IMR-90 (cell line): ENCODE data around the gene PRDM5. TPM values are rescaled to one million over a fixed set of nuclear protein-coding genes. Genes with fewer than 3 reads are reported as not detected.

Experiments used
- ATAC-seq: fragments of 200-7000 bp; cut with Tn5 transposase; 2 replicates; pipeline ENCODE4 v1.9.1; 2020; ENCODE audit warnings: low read depth, mild to moderate bottlenecking, moderate library complexity
- BruUV-seq: library from RNA; stranded (reverse); fragments of 400-500 nt; replicated peaks from 2 replicates; lab custom pipeline; 2021; lab: Mats Ljungman, UMichigan
- CTCF ChIA-PET: fragments of 300-600 bp; formaldehyde crosslinking; extraction: SDS; loops from one replicate; lab custom pipeline; 2021; ENCODE audit warnings: antibody characterized with exemption; lab: Yijun Ruan, JAX
- POLR2A ChIA-PET: fragments of 300-600 bp; sonication (Branson Sonifier 250); formaldehyde crosslinking; loops from one replicate; lab custom pipeline; 2022; ENCODE audit warnings: antibody characterized with exemption; ENCODE audit not compliant: unreplicated experiment; lab: Charles Lee
- DNase-seq: peaks from one replicate; pipeline ENCODE4 v3.0.0; 2013
- H2AFZ ChIP-seq: replicated peaks from 2 replicates; pipeline ENCODE3; 2013; ENCODE audit warnings: low read length, mild to moderate bottlenecking; ENCODE audit not compliant: poor library complexity
- H2AK5ac ChIP-seq: 2 replicates; pipeline ENCODE4 v1.6.1; 2013; ENCODE audit warnings: low read depth, low read length, inconsistent platforms
- H2AK9ac ChIP-seq: replicated peaks from 2 replicates; pipeline ENCODE3; 2013; ENCODE audit warnings: mild to moderate bottlenecking, low read depth, low read length, moderate library complexity; ENCODE audit not compliant: poor library complexity
- H2BK120ac ChIP-seq: 2 replicates; pipeline ENCODE4 v1.6.1; 2013; ENCODE audit warnings: low read depth, low read length, inconsistent platforms
- H2BK15ac ChIP-seq: 3 replicates; pipeline ENCODE4 v1.6.1; 2013; ENCODE audit warnings: low read depth, low read length, inconsistent platforms
- H2BK20ac ChIP-seq: 2 replicates; pipeline ENCODE4 v1.6.1; 2013; ENCODE audit warnings: low read depth, mild to moderate bottlenecking, inconsistent platforms, low read length, moderate library complexity
- H2BK5ac ChIP-seq: 2 replicates; pipeline ENCODE4 v1.6.1; 2013; ENCODE audit warnings: mild to moderate bottlenecking, low read depth, low read length, inconsistent platforms; ENCODE audit not compliant: poor library complexity, severe bottlenecking
- H3K14ac ChIP-seq: replicated peaks from 2 replicates; pipeline ENCODE4 v1.6.1; 2013; ENCODE audit warnings: low read depth, low read length, inconsistent platforms
- H3K18ac ChIP-seq: 2 replicates; pipeline ENCODE4 v1.6.1; 2013; ENCODE audit warnings: low read depth, low read length, control low read depth
- H3K23ac ChIP-seq: 2 replicates; pipeline ENCODE4 v1.6.1; 2013; ENCODE audit warnings: low read depth, low read length, inconsistent platforms
- H3K27ac ChIP-seq: 2 replicates; pipeline ENCODE4 v1.5.1; 2013; ENCODE audit warnings: mild to moderate bottlenecking, control low read depth, low read length; ENCODE audit not compliant: insufficient read depth
- H3K27me3 ChIP-seq: 2 replicates; pipeline ENCODE4 v1.6.1; 2013; ENCODE audit warnings: low read length; ENCODE audit not compliant: control insufficient read depth, insufficient read depth
- H3K36me3 ChIP-seq: 2 replicates; pipeline ENCODE4 v1.6.1; 2013; ENCODE audit warnings: low read length, mixed read lengths; ENCODE audit not compliant: control insufficient read depth, insufficient read depth
- H3K4ac ChIP-seq: 2 replicates; pipeline ENCODE4 v1.6.1; 2013; ENCODE audit warnings: low read depth, low read length, inconsistent platforms
- H3K4me1 ChIP-seq: 2 replicates; pipeline ENCODE4 v1.6.1; 2013; ENCODE audit warnings: low read length, mixed read lengths; ENCODE audit not compliant: control insufficient read depth, insufficient read depth
- H3K4me2 ChIP-seq: 2 replicates; pipeline ENCODE4 v1.6.1; 2013; ENCODE audit warnings: low read depth, mild to moderate bottlenecking, control low read depth, low read length, moderate library complexity
- H3K4me3 ChIP-seq: 2 replicates; pipeline ENCODE4 v1.5.1; 2013; ENCODE audit warnings: low read depth, mild to moderate bottlenecking, control low read depth, low read length, moderate library complexity; ENCODE audit not compliant: insufficient read depth
- H3K56ac ChIP-seq: 2 replicates; pipeline ENCODE4 v1.6.1; 2013; ENCODE audit warnings: low read length, inconsistent platforms; ENCODE audit not compliant: insufficient read depth; ENCODE audit errors: extremely low read depth
- H3K79me1 ChIP-seq, 2 experiments: 2 replicates each; pipeline ENCODE4 v1.6.1; 2013; ENCODE audit warnings: low read length in 2 of 2, inconsistent platforms in 1 of 2, low read depth in 1 of 2
- H3K9ac ChIP-seq: 2 replicates; pipeline ENCODE4 v1.6.1; 2013; ENCODE audit warnings: low read depth, low read length, control low read depth
- H3K9me1 ChIP-seq: 2 replicates; pipeline ENCODE4 v1.6.1; 2013; ENCODE audit warnings: low read length, inconsistent platforms; ENCODE audit not compliant: insufficient read depth
- H3K9me3 ChIP-seq: 2 replicates; pipeline ENCODE4 v1.6.1; 2013; ENCODE audit warnings: low read length; ENCODE audit not compliant: control insufficient read depth, insufficient read depth
- H4K20me1 ChIP-seq: 2 replicates; pipeline ENCODE4 v1.6.1; 2013; ENCODE audit warnings: low read length, inconsistent platforms; ENCODE audit not compliant: insufficient read depth
- H4K5ac ChIP-seq: 2 replicates; pipeline ENCODE4 v1.6.1; 2013; ENCODE audit warnings: mild to moderate bottlenecking, low read depth, low read length, control low read depth
- H4K8ac ChIP-seq, 2 experiments: 2 replicates each; pipeline ENCODE4 v1.6.1; 2013; ENCODE audit warnings: low read depth in 2 of 2, low read length in 2 of 2, control low read depth in 1 of 2, inconsistent platforms in 1 of 2
- H4K91ac ChIP-seq: 2 replicates; pipeline ENCODE4 v1.6.1; 2013; ENCODE audit warnings: low read depth, low read length, inconsistent platforms; ENCODE audit not compliant: insufficient read depth
- CEBPB ChIP-seq: IDR thresholded peaks from 2 replicates; pipeline ENCODE4 v1.6.1; 2012; ENCODE audit warnings: low read depth, low read length, improper control_type of control experiment
- CHD1 ChIP-seq: IDR thresholded peaks from 2 replicates; pipeline ENCODE4 v1.6.1; 2012; ENCODE audit warnings: low read depth, low read length, improper control_type of control experiment
- ELK1 ChIP-seq: fragments of 150-350 bp; IDR thresholded peaks from 2 replicates; pipeline ENCODE4 v1.6.1; 2016; ENCODE audit warnings: low read depth, mild to moderate bottlenecking, low read length, moderate library complexity, borderline replicate concordance
- MAFK ChIP-seq: IDR thresholded peaks from 2 replicates; pipeline ENCODE4 v1.6.1; 2012; ENCODE audit warnings: low read depth, low read length, improper control_type of control experiment
- MAZ ChIP-seq: IDR thresholded peaks from 2 replicates; pipeline ENCODE4 v1.6.1; 2012; ENCODE audit warnings: low read depth, mild to moderate bottlenecking, low read length, improper control_type of control experiment, moderate library complexity, borderline replicate concordance
- MXI1 ChIP-seq: IDR thresholded peaks from 2 replicates; pipeline ENCODE4 v1.6.1; 2012; ENCODE audit warnings: low read depth, mild to moderate bottlenecking, low read length, moderate library complexity, borderline replicate concordance
- NFE2L2 ChIP-seq: fragments of 150-350 bp; IDR thresholded peaks from 2 replicates; pipeline ENCODE4 v1.6.1; 2016; ENCODE audit warnings: low read depth, mild to moderate bottlenecking, low read length
- POLR2A ChIP-seq: IDR thresholded peaks from 2 replicates; pipeline ENCODE4 v1.6.1; 2012; ENCODE audit warnings: mild to moderate bottlenecking, low read depth, low read length
- RCOR1 ChIP-seq: IDR thresholded peaks from 2 replicates; pipeline ENCODE4 v1.6.1; 2012; ENCODE audit warnings: mild to moderate bottlenecking, low read length, improper control_type of control experiment; ENCODE audit not compliant: insufficient replicate concordance
- RFX5 ChIP-seq: IDR thresholded peaks from 2 replicates; pipeline ENCODE4 v1.8.0; 2012; ENCODE audit warnings: low read depth, mild to moderate bottlenecking, low read length, moderate library complexity
- SMC3 ChIP-seq: fragments of 150-350 bp; IDR thresholded peaks from 2 replicates; pipeline ENCODE4 v1.6.1; 2016; ENCODE audit warnings: low read depth, mild to moderate bottlenecking, antibody characterized with exemption, low read length, moderate library complexity
- WGBS, 2 experiments: methylation state at CpG; one replicate each; pipeline versions ENCODE4 v1.1.5 to v1.1.7; 2013; ENCODE audit warnings: missing lambda C conversion rate in 2 of 2; ENCODE audit not compliant: insufficient read length in 1 of 2; ENCODE audit errors: extremely low coverage in 2 of 2; 5-methylcytosine and 5-hydroxymethylcytosine counted together
- dilution Hi-C: fragments of 300-500 bp; cut with HindIII; formaldehyde crosslinking; loops from one replicate; pipeline ENCODE4 v1.14.3; 2018; ENCODE audit warnings: low sequenced_read_pairs; ENCODE audit not compliant: unreplicated experiment
- in situ Hi-C: fragments of 300-500 bp; cut with MboI; formaldehyde crosslinking; loops from 3 replicates; pipeline ENCODE4 v1.14.3; 2019; ENCODE audit warnings: low sequenced_read_pairs, inconsistent platforms, mixed read lengths
- intact Hi-C: fragments of 100-400 bp; cut with micrococcal nuclease; formaldehyde crosslinking; loops from 2 replicates; pipeline ENCODE4 v1.10.0; 2022
- polyA plus RNA-seq, 3 experiments: library from polyadenylated mRNA; depleted of rRNA; stranded (reverse); fragments of >200 nt; gene quantifications; 2 replicates each; pipeline ENCODE4 v1.2.3, GENCODE V29; 2012; ENCODE audit warnings: low replicate concordance in 1 of 3
- total RNA-seq: library from RNA; depleted of rRNA; stranded (reverse); fragments of >200 nt; gene quantifications from 2 replicates; pipeline ENCODE4 v1.2.3, GENCODE V29; 2012

PRDM5 gene
- total and polyA plus RNA-seq, 2 of the 4 experiments (the other 2 are of a cell fraction) = 4.1 to 10.8 TPM

DNA sequence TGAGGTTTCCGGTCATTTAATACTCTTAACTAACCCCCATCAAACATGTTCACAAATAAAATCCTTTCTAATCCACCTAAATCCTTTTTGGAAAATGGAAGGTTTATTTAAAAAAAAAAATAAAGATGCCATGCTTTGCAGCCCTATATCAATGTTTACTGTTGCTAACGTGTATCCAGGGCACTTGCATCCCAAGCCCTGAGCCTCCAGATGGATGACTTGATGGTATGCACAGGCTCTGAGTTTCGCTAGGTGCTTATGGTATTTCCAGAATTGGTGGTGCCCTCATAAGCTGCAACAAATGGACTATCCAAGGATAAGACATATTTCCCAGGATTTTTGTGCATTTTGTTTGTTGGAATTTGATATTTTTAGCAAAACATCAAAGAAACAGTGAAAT lies 257.7 kb downstream of the PRDM5 start:
- H4K5ac ChIP-seq = no peak overlapping the region
- H4K91ac ChIP-seq = no peak overlapping the region
- H2AK5ac ChIP-seq = no peak overlapping the region
- BruUV-seq = no TSS peak
- no peak overlapping the region for H3K14ac ChIP-seq
- H3K9me1 ChIP-seq = no peaks in the 10 kb centered on the region
- no peak overlapping the region for H3K4me2 ChIP-seq
- H2AFZ ChIP-seq = no peak overlapping the region
- no peaks in the 10 kb centered on the region for H3K79me1 ChIP-seq
- intact Hi-C loops = no loop called here
- POLR2A ChIA-PET = no interaction called here
- H3K36me3 ChIP-seq = no peaks in the 10 kb centered on the region
- CTCF ChIA-PET = no interaction called here
- H3K4ac ChIP-seq = no peak overlapping the region
- H3K27me3 ChIP-seq = no peaks in the 10 kb centered on the region
- no peak for DNase-seq
- dilution Hi-C loops = no loop called here
- H4K8ac ChIP-seq = no peak overlapping the region
- in situ Hi-C loops = no loop called here
- H3K4me3 ChIP-seq = no peak overlapping the region
- no peak for ATAC-seq
- no peak for TF ChIP-seq SMC3
- TF ChIP-seq MXI1 = no peak
- no peak for TF ChIP-seq RCOR1
- TF ChIP-seq MAFK = no peak
- TF ChIP-seq ELK1 = no peak
- no peak for TF ChIP-seq NFE2L2
- TF ChIP-seq CEBPB = no peak
- TF ChIP-seq RFX5 = no peak
- TF ChIP-seq POLR2A = no peak
- TF ChIP-seq CHD1 = no peak
- TF ChIP-seq MAZ = no peak
- H2BK5ac ChIP-seq = no peak overlapping the region
- no peaks in the 10 kb centered on the region for H3K4me1 ChIP-seq
- no peak overlapping the region for H3K56ac ChIP-seq
- no peaks in the 10 kb centered on the region for H3K9me3 ChIP-seq
- H2AK9ac ChIP-seq = no peak overlapping the region
- H2BK120ac ChIP-seq = no peak overlapping the region
- no peaks in the 10 kb centered on the region for H4K20me1 ChIP-seq
- no CpG with 5 or more reads among the region's 3 CpGs for whole genome bisulfite sequencing, 2 experiments
- no peak overlapping the region for H2BK15ac ChIP-seq
- no peak overlapping the region for H2BK20ac ChIP-seq
- H3K23ac ChIP-seq = no peak overlapping the region
- no peak overlapping the region for H3K27ac ChIP-seq
- H3K18ac ChIP-seq = no peak overlapping the region
- H3K9ac ChIP-seq = no peak overlapping the region
